Medulla oblongata (tissue), 1 donor: ENCODE results near the gene FAM193A.
A peak's percentile ranks its signal among the peaks of the same experiment; 100 is the strongest.
"Not testable (repeated sequence)": the region's sequence is repeated elsewhere in the genome, so short reads cannot be mapped to it uniquely, and the experiment has no call there.

Experiments
- DNase-seq: peaks from one replicate; pipeline ENCODE4 v3.0.0-alpha.2; 2015; ENCODE audit errors: extremely low spot score

FAM193A gene

GRCh38 chr4:2574009-2574408 lies 37.6 kb downstream of the FAM193A start:
- no peak for DNase-seq

DNA sequence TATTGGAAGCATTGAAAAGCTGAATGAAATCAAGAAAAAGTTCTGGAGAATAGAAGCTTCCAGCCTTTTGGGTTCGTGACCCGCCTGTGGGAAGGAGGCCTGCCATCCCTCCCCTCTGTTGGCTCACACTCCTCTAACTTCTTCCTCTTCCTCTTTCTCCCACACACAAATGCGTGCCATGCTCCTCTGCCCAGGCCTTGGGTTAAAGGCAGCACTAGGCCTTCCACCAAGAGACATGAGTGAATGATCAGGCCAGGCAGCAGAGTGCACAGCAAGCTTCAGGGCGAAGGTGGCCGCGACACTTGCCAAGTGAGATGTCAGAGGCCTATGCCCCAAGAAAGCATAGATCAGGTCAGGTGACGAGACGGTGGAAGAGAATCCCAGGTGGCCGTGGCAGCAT lies 38.4 kb downstream of the FAM193A start:
- peak; percentile 39 for DNase-seq

- no peak for DNase-seq
Measured at GRCh38 chr4:2576290-2576689, 39.8 kb downstream of the FAM193A start.

DNA sequence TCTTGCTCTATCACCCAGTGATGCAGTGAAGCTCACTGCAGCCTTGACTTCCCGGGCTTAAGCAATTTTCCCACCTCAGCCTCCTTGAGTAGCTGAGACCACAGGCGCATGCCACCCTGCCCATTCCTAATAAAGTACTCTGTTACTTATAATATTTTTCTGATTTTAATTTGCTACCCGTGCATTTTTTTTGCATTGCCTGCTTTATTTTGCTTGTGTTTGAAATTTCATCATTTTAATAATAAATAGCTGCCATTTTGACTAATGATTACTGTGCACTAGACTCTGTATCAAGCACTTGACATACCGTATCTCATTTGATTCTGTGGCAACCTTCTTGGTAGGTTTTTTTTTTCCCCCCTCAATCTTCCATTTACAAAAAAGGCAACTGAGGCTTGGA lies 41.7 kb downstream of the FAM193A start:
- no peak for DNase-seq

DNA sequence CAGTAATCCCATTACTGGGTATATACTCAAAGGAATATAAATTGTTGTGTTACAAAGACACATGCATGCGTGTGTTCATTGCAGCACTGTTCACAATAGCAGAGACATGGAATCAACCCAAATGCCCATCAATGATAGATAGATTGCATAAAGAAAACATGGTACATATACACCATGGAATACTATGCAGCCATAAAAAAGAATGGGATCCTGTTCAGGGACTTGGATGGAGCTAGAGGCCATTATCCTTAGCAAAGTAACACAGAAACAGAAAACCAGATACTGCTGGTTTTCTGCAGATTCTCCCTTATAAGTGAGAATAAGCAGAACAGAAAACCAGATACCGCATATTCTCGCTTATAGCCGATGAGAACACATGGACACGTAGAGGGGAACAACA lies 43.5 kb downstream of the FAM193A start:
- no peak for DNase-seq

- DNase-seq = no peak
Measured at GRCh38 chr4:2583092-2583491, 46.6 kb downstream of the FAM193A start.

DNA sequence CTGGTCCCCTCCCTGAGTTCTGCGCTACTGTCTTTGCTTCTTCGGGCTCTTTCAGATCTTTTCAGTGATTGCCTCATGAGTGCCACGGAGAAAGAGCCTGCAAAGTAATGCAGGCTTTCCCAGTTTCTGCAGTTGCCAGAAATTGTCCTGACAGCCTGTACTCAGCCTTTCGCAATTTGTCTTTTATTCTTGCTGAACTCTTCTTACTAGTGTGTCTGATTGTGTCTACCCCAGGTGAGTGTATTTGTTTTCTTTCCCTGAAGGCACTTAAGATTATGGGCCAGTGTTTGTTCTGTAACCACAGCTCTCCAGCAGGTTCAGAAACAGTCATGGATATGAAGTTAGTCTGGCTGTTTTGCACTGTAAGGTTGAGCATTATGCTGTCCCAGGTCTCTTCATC lies 47.1 kb downstream of the FAM193A start:
- no peak for DNase-seq

GRCh38 chr4:2586502-2586901 lies 50.1 kb downstream of the FAM193A start:
- no peak for DNase-seq

DNA sequence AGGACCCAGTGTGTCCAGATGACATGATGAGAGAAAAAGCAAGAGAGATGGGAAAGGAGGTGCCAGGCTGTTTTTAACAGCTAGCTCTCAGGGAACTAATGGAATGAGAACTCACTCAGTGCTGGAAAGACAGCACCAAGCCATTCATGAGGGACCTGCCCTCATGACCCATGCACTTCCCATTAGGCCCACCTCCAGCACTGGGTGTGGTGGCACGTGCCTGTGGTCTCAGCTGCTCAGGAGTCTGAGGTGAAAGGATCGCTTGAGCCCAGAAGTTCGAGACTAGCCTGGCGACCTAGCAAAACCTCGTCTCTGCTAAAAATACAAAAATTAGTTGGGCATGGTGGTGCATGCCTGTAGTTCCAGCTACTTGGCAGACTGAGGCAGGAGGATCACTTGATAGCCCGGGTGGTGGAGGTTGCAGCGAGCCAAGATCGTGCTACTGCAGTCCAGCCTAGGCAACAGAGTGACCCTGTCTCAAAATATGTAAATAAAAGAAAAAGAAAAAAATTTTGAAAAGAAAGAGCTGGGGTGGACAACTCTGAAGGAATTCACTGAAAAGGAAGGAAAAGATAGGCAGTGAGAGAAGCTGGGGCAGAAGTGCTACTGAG lies 50.9 kb downstream of the FAM193A start:
- no peak for DNase-seq

GRCh38 chr4:2588259-2588658 lies 51.8 kb downstream of the FAM193A start:
- DNase-seq = no peak

DNA sequence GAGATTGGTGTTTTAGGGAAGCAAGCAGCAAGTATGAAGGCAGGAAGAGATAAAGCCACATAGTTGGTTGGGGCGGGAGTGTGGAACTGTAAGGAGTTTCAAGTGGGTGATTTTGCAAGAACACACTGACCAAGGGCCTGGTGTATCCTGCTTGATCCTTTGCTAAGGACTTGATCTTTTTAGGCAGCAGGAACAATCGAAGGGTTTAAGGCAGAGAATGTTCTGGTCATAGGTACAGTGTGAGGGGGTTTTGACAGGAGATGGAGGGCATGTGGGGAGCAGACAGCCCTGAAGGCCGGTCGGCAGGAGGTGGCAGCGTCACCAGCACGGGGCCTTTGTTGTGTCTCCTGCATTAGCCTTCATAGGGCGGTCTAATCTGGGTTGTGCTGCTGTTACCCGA lies 54.7 kb downstream of the FAM193A start:
- DNase-seq = no peak

DNA sequence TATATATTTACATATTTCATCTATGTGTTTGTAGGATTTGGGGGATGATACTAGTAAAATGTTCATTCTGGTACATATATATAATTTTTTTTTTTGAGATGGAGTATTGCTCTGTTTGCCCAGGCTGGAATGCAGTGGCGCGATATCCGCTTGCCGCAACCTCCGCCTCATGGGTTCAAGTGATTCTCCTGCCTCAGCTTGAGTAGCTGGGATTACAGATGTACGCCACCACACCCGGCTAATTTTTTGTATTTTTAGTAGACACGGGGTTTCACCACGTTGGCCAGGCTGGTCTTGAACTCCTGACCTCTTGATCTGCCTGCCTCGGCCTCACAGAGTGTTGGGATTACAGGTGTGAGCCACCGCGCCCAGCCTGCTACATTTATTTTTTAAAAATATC lies 55.6 kb downstream of the FAM193A start:
- DNase-seq = not testable (repeated sequence)

GRCh38 chr4:2592572-2592971 lies 56.1 kb downstream of the FAM193A start:
- DNase-seq = no peak

DNA sequence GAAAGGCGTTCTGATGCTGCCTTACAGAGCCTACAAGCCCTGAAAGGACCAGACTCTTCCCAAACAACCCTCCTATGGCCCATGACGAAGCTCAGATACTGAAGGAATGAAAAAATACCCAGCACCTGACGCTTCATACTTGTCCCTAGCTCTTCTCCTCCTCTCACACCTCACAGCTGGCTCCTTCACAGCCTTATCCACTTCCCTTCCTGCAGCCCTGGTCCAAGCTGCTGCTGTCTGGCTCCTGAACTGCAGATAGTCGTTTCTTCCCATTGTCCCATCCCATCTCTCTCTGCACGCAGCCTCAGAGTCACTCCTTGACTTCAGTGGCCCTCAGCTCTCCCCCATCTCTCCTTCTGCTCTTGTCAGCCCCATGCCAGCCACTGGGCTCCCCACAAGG lies 56.6 kb downstream of the FAM193A start:
- DNase-seq = no peak

DNA sequence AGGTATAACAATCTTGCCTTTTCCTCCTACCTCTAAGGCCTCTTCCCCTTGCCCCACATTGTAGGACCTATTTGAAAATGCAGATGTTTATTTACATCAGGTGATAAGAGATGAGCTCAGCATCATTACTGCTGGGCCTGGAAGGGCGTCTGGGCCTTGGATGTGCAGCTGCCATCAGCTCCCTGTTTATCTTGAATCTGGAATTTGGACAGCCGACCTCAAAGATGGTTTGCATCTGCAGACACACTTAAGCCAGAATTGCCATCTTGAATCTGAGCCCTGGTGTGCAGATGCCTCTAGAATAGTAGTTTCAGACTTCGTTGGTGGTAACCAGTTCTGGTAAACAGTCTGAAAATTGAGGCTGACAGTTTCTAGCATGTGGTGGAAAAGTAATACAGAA lies 59.0 kb downstream of the FAM193A start:
- DNase-seq = no peak

- DNase-seq = no peak
Measured at GRCh38 chr4:2595952-2596552, 59.6 kb downstream of the FAM193A start.

- DNase-seq = no peak
Measured at GRCh38 chr4:2596611-2597010, 60.2 kb downstream of the FAM193A start.

DNA sequence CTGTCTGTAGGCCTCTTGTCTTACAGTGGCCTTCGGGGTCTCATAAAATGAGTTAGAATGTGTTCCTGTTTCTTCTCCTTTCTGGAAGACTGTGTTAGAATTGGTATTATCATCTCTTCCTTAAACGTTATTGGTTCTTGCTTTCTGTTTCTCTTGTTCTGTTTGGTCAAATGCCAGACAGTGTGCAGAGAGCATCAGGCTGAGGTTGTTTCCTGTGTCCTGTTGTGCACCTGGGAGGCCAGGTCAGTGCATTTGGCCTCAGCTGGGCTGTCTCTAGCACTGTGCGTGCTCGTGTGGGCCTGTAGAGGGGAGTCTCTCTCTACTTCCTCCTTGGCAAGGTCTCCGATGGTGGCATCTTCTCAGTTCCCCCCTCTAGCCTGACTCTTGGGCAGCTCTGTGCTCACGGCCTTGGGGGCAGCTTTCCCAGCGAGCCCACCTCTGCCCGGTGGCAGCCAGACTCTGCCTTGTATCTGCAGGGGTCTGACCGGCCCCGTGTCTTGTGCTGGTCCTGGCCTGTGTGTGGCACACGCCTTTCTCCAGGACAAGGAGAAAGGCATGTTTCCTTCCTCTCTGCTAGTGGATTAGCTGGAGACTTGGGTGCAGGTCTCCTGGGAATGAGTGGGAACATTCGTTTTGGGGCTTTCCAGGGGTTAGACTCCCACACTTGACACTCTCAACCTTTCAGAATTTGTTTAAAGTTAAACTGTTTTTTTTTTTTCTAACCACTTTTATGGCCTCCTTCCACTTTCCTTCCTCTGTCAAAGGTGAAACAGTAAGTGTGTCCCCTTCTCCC lies 62.3 kb downstream of the FAM193A start:
- peak; percentile 33 for DNase-seq

GRCh38 chr4:2599304-2599654 lies 62.8 kb downstream of the FAM193A start:
- DNase-seq = no peak

GRCh38 chr4:2600878-2601277 lies 64.4 kb downstream of the FAM193A start:
- no peak for DNase-seq

- DNase-seq = no peak
Measured at GRCh38 chr4:2604614-2605013, 68.2 kb downstream of the FAM193A start.

- no peak for DNase-seq
Measured at GRCh38 chr4:2606960-2607506, 70.6 kb downstream of the FAM193A start.

GRCh38 chr4:2607822-2608221 lies 71.4 kb downstream of the FAM193A start:
- no peak for DNase-seq
